Vagina (tissue), 2 donors: Measurements from ENCODE around the gene KDM6A. TPM values are rescaled to one million over a fixed set of nuclear protein-coding genes. Genes with fewer than 3 reads are reported as not detected.

Experiments
- DNase-seq, 2 donors: peaks; one replicate each; pipeline ENCODE4 v3.0.0-alpha.2; 2017; ENCODE audit errors: extremely low spot score in 2 of 2
- H3K27ac ChIP-seq: fragments of 200-600 bp; sonication (generic); one replicate; pipeline ENCODE4 v1.5.1; 2019
- H3K27me3 ChIP-seq: fragments of 200-600 bp; sonication (generic); one replicate; pipeline ENCODE4 v1.5.1; 2019
- H3K36me3 ChIP-seq, 2 donors: fragments of 200-600 bp; sonication (generic); one replicate each; pipeline ENCODE4 v1.5.1; 2017 to 2019
- H3K4me1 ChIP-seq: fragments of 200-600 bp; sonication (generic); one replicate; pipeline ENCODE4 v1.5.1; 2019
- H3K4me3 ChIP-seq, 2 donors: fragments of 200-600 bp; sonication (generic); 1 replicate in 1 of 2; 2 replicates in 1 of 2; pipeline ENCODE4 v1.5.1; 2016 to 2019
- H3K9me3 ChIP-seq: fragments of 200-600 bp; sonication (generic); one replicate; pipeline ENCODE4 v1.5.1; 2019
- CTCF ChIP-seq, 3 experiments: fragments of 450-650 bp in 2 of 3; fragments of 200-600 bp in 1 of 3; sonication (generic) in 1 of 3; IDR thresholded peaks; one replicate each; pipeline ENCODE4 v1.5.1; 2017 to 2019; ENCODE audit warnings: antibody characterized with exemption in 3 of 3, mild to moderate bottlenecking in 2 of 3, moderate library complexity in 2 of 3
- POLR2A ChIP-seq, 2 donors: fragments of 450-650 bp; IDR thresholded peaks; one replicate each; pipeline ENCODE4 v1.6.1; 2017; ENCODE audit warnings: antibody characterized with exemption in 2 of 2, mild to moderate bottlenecking in 2 of 2, moderate library complexity in 2 of 2
- POLR2AphosphoS5 ChIP-seq, 2 donors: sonication (generic); formaldehyde crosslinking; IDR thresholded peaks; one replicate each; pipeline ENCODE4 v1.9.0; 2017; ENCODE audit warnings: antibody characterized with exemption in 2 of 2, mild to moderate bottlenecking in 2 of 2, low read depth in 1 of 2; ENCODE audit not compliant: insufficient read depth in 1 of 2
- intact Hi-C: fragments of 100-400 bp; cut with DNase I; formaldehyde crosslinking; loops from one replicate; pipeline ENCODE4 v1.15.1; 2023
- total RNA-seq: library from RNA; depleted of rRNA; stranded (reverse); fragments of >200 nt; gene quantifications from one replicate; pipeline ENCODE4 v1.2.3, GENCODE V29; 2016

KDM6A gene
- total RNA-seq, 1 donor from 2014 or later: 44.2 TPM

GRCh38 chrX:44951572-44952067 is 78.6 kb downstream of the KDM6A start:
- Histone ChIP-seq H3K9me3 (no peaks in the 10 kb centered on the region), H3K27ac (no peak overlapping the region), H3K27me3 (no peaks in the 10 kb centered on the region), H3K4me1 (peaks cover 58% of the 10 kb centered on the region), H3K4me3 (no peak overlapping the region), H3K36me3 (no peaks in the 10 kb centered on the region)
- intact Hi-C loops: no loop called here
- DNase-seq: no peak
- no peak for TF ChIP-seq POLR2A (IDR thresholded peaks at IDR 0.05)
- TF ChIP-seq POLR2AphosphoS5 (IDR thresholded peaks at IDR 0.05; ENCODE audit: insufficient read depth in 1 of 2, low read depth in 1 of 2): no peak
- TF ChIP-seq CTCF (IDR thresholded peaks at IDR 0.05): no peak

- Histone ChIP-seq H3K27me3 (no peaks in the 10 kb centered on the region), H3K36me3 (no peaks in the 10 kb centered on the region), H3K9me3 (no peaks in the 10 kb centered on the region), H3K4me1 (peaks cover 58% of the 10 kb centered on the region), H3K4me3 (no peak overlapping the region), H3K27ac (no peak overlapping the region)
- TF ChIP-seq POLR2A (IDR thresholded peaks at IDR 0.05) (no peak), POLR2AphosphoS5 (IDR thresholded peaks at IDR 0.05; ENCODE audit: insufficient read depth in 1 of 2, low read depth in 1 of 2) (no peak), CTCF (IDR thresholded peaks at IDR 0.05) (no peak)
- no peak for DNase-seq
- intact Hi-C loops: no loop called here
Measured at GRCh38 chrX:44952329-44953027, 79.5 kb downstream of the KDM6A start.

GRCh38 chrX:44953734-44954502 is 80.9 kb downstream of the KDM6A start:
- peaks cover 47% of the 10 kb centered on the region for H3K4me1 ChIP-seq
- no peak overlapping the region for H3K27ac ChIP-seq
- no peaks in the 10 kb centered on the region for H3K27me3 ChIP-seq
- TF ChIP-seq POLR2A (IDR thresholded peaks at IDR 0.05) (no peak), CTCF (IDR thresholded peaks at IDR 0.05) (no peak), POLR2AphosphoS5 (IDR thresholded peaks at IDR 0.05; ENCODE audit: insufficient read depth in 1 of 2, low read depth in 1 of 2) (no peak)
- DNase-seq: no peak
- H3K36me3 ChIP-seq: no peaks in the 10 kb centered on the region
- intact Hi-C loops: no loop called here
- H3K4me3 ChIP-seq: no peak overlapping the region
- H3K9me3 ChIP-seq: no peaks in the 10 kb centered on the region

GRCh38 chrX:44954562-44954961 is 81.6 kb downstream of the KDM6A start:
- Histone ChIP-seq H3K36me3 (no peaks in the 10 kb centered on the region), H3K4me1 (peaks cover 47% of the 10 kb centered on the region), H3K9me3 (no peaks in the 10 kb centered on the region), H3K27ac (no peak overlapping the region), H3K27me3 (no peaks in the 10 kb centered on the region), H3K4me3 (no peak overlapping the region)
- intact Hi-C loops: no loop called here
- DNase-seq: no peak
- TF ChIP-seq CTCF (IDR thresholded peaks at IDR 0.05) (no peak), POLR2AphosphoS5 (IDR thresholded peaks at IDR 0.05; ENCODE audit: insufficient read depth in 1 of 2, low read depth in 1 of 2) (no peak), POLR2A (IDR thresholded peaks at IDR 0.05) (no peak)

- DNase-seq: no peak
- Histone ChIP-seq H3K4me1 (peaks cover 44% of the 10 kb centered on the region), H3K27ac (no peak overlapping the region), H3K36me3 (no peaks in the 10 kb centered on the region), H3K4me3 (no peak overlapping the region), H3K9me3 (no peaks in the 10 kb centered on the region), H3K27me3 (no peaks in the 10 kb centered on the region)
- intact Hi-C loops: no loop called here
- TF ChIP-seq CTCF (IDR thresholded peaks at IDR 0.05): no peak
- TF ChIP-seq POLR2AphosphoS5 (IDR thresholded peaks at IDR 0.05; ENCODE audit: insufficient read depth in 1 of 2, low read depth in 1 of 2): no peak
- no peak for TF ChIP-seq POLR2A (IDR thresholded peaks at IDR 0.05)
Measured at GRCh38 chrX:44957848-44958247, 84.9 kb downstream of the KDM6A start.
